HepG2 (cell line): Measurements from ENCODE around the gene MYADML2. TPM values are rescaled to one million over a fixed set of nuclear protein-coding genes. Genes with fewer than 3 reads are reported as not detected.

Experiments
- AGO2 ChIP-seq: fragments of 200-400 bp; formaldehyde crosslinking; optimal IDR thresholded peaks from 2 replicates; pipeline ENCODE3; 2017; ENCODE audit warnings: mild to moderate bottlenecking, low read depth, low read length, moderate library complexity
- BRD4 ChIP-seq: sonication (generic); formaldehyde crosslinking; IDR thresholded peaks from 2 replicates; pipeline ENCODE4 v1.4.0; 2020; ENCODE audit warnings: missing genetic modification reagents
- CC2D1A ChIP-seq: sonication (generic); formaldehyde crosslinking; IDR thresholded peaks from 2 replicates; pipeline ENCODE4 v1.8.1; 2023; ENCODE audit warnings: mild to moderate bottlenecking, missing genetic modification reagents
- EHMT2 ChIP-seq: fragments of 200-600 bp; sonication (generic); IDR thresholded peaks from 2 replicates; pipeline ENCODE4 v1.7.0; 2017; ENCODE audit warnings: antibody characterized with exemption, low read depth, low read length, borderline replicate concordance
- HES4 ChIP-seq: sonication (generic); formaldehyde crosslinking; IDR thresholded peaks from 2 replicates; pipeline ENCODE4 v1.9.0; 2021; ENCODE audit warnings: mild to moderate bottlenecking, missing genetic modification reagents, borderline replicate concordance
- KLF16 ChIP-seq, 2 experiments: sonication (generic) in 1 of 2; formaldehyde crosslinking in 1 of 2; IDR thresholded peaks; 2 replicates each; pipeline versions ENCODE4 v1.6.1 to v1.8.0; 2016 to 2023; ENCODE audit warnings: missing genetic modification reagents in 2 of 2, missing compliant biosample characterization in 1 of 2
- MAFK ChIP-seq, 2 experiments: IDR thresholded peaks in 1 of 2; conservative IDR thresholded peaks in 1 of 2; 2 replicates each; pipeline ENCODE4 v1.6.1; 2011; ENCODE audit warnings: improper control_type of control experiment in 2 of 2, low read length in 2 of 2
- MED8 ChIP-seq: sonication (generic); formaldehyde crosslinking; IDR thresholded peaks from 2 replicates; pipeline ENCODE4 v1.8.1; 2023; ENCODE audit warnings: mild to moderate bottlenecking, missing genetic modification reagents; ENCODE audit not compliant: insufficient replicate concordance
- TEAD2 ChIP-seq: sonication (generic); formaldehyde crosslinking; IDR thresholded peaks from 2 replicates; pipeline ENCODE4 v1.9.0; 2021; ENCODE audit warnings: missing genetic modification reagents
- TMF1 ChIP-seq: sonication (generic); formaldehyde crosslinking; IDR thresholded peaks from 2 replicates; pipeline ENCODE4 v1.8.1; 2022; ENCODE audit warnings: low read depth, missing genetic modification reagents
- XBP1 ChIP-seq: sonication (generic); formaldehyde crosslinking; IDR thresholded peaks from 2 replicates; pipeline ENCODE4 v1.5.0; 2020; ENCODE audit warnings: missing genetic modification reagents
- ZBTB14 ChIP-seq: sonication (generic); formaldehyde crosslinking; IDR thresholded peaks from 2 replicates; pipeline ENCODE4 v1.4.0; 2020; ENCODE audit warnings: missing genetic modification reagents
- ZC3H13 ChIP-seq: sonication (generic); formaldehyde crosslinking; IDR thresholded peaks from 2 replicates; pipeline ENCODE4 v1.8.1; 2023; ENCODE audit warnings: mild to moderate bottlenecking, missing genetic modification reagents, moderate library complexity
- ZNF18 ChIP-seq: sonication (generic); formaldehyde crosslinking; IDR thresholded peaks from 2 replicates; pipeline ENCODE4 v1.8.0; 2022; ENCODE audit warnings: mild to moderate bottlenecking, missing genetic modification reagents; ENCODE audit not compliant: insufficient replicate concordance
- ZNF256 ChIP-seq: sonication (generic); formaldehyde crosslinking; conservative IDR thresholded peaks from 2 replicates; pipeline ENCODE4 v1.4.0; 2020; ENCODE audit warnings: missing genetic modification reagents
- ZNF350 ChIP-seq: sonication (generic); formaldehyde crosslinking; IDR thresholded peaks from 2 replicates; pipeline ENCODE4 v1.4.0; 2020; ENCODE audit warnings: mild to moderate bottlenecking, low read depth, missing genetic modification reagents, borderline replicate concordance
- ZNF563 ChIP-seq: sonication (generic); formaldehyde crosslinking; IDR thresholded peaks from 2 replicates; pipeline ENCODE4 v1.8.0; 2022; ENCODE audit warnings: mild to moderate bottlenecking, moderate library complexity, missing genetic modification reagents
- ZNF616 ChIP-seq: sonication (generic); formaldehyde crosslinking; IDR thresholded peaks from 2 replicates; pipeline ENCODE4 v1.5.0; 2020; ENCODE audit warnings: low read depth, mild to moderate bottlenecking, missing genetic modification reagents
- ZNF670 ChIP-seq: sonication (generic); formaldehyde crosslinking; IDR thresholded peaks from 2 replicates; pipeline ENCODE4 v1.8.0; 2022; ENCODE audit warnings: mild to moderate bottlenecking, missing genetic modification reagents, borderline replicate concordance
- ZNF687 ChIP-seq: sonication (generic); formaldehyde crosslinking; IDR thresholded peaks from 2 replicates; pipeline ENCODE4 v1.5.1; 2020; ENCODE audit warnings: mild to moderate bottlenecking, missing genetic modification reagents, moderate library complexity
- ZNF740 ChIP-seq: sonication (generic); formaldehyde crosslinking; IDR thresholded peaks from 2 replicates; pipeline ENCODE4 v1.4.0; 2020; ENCODE audit warnings: missing genetic modification reagents
- ZNF746 ChIP-seq: sonication (generic); formaldehyde crosslinking; IDR thresholded peaks from 2 replicates; pipeline ENCODE4 v1.8.0; 2022; ENCODE audit warnings: mild to moderate bottlenecking, missing genetic modification reagents
- ZNF839 ChIP-seq: sonication (generic); formaldehyde crosslinking; IDR thresholded peaks from 2 replicates; pipeline ENCODE4 v1.4.0; 2020; ENCODE audit warnings: missing genetic modification reagents, mild to moderate bottlenecking, borderline replicate concordance
- ZNF878 ChIP-seq: sonication (generic); formaldehyde crosslinking; IDR thresholded peaks from 2 replicates; pipeline ENCODE4 v1.8.1; 2023; ENCODE audit warnings: mild to moderate bottlenecking, missing genetic modification reagents, moderate library complexity
- polyA plus RNA-seq, 8 experiments: library from polyadenylated mRNA; depleted of rRNA in 3 of 8; stranded (reverse) in 7 of 8; unstranded in 1 of 8; fragments of >200 nt; fragmentation: Illumina TruSeq in 4 of 8; extraction: Trizol in 4 of 8; gene quantifications; 2 replicates each; pipeline versions ENCODE4 v1.2.1 to v1.2.3, GENCODE V29; 2011 to 2016; ENCODE audit warnings: low read depth in 4 of 8, missing spikeins in 1 of 8, mixed read lengths in 1 of 8; ENCODE audit not compliant: insufficient read depth in 1 of 8
- total RNA-seq, 5 experiments: library from RNA; depleted of rRNA; stranded (reverse); fragments of >200 nt; fragmentation: Illumina TruSeq; extraction: Trizol; gene quantifications; 2 replicates each; pipeline ENCODE4 v1.2.3, GENCODE V29; 2016; ENCODE audit warnings: low read depth in 1 of 5

Gene MYADML2
- total and polyA plus RNA-seq, 2 of the 13 experiments (the other 11 are each of a cell fraction or from before 2014, with no cell fraction given): not detected

GRCh38 chr17:81909231-81909630, 37.8 kb downstream of the MYADML2 start (continued):
- TF ChIP-seq XBP1 (CRISPR knock-in tag): no peak
- no peak for TF ChIP-seq ZNF878 (CRISPR knock-in tag)
- peak; percentile 78 for TF ChIP-seq AGO2
- TF ChIP-seq ZNF687 (CRISPR knock-in tag): no peak
- TF ChIP-seq ZNF616 (CRISPR knock-in tag): no peak
- 0 out of 4 replicates have a peak, but pooled peaks of 1 of the 2 experiments have one; percentile 80 for TF ChIP-seq KLF16 (CRISPR knock-in tag; IDR thresholded peaks at IDR 0.05)
- TF ChIP-seq MED8 (CRISPR knock-in tag): no peak
- TF ChIP-seq ZNF350: peak; percentile 18; the same call in 1 of the 2 replicates
- TF ChIP-seq CC2D1A (CRISPR knock-in tag): no peak
- no peak for TF ChIP-seq ZNF18 (CRISPR knock-in tag)
- TF ChIP-seq ZNF740 (CRISPR knock-in tag): no peak
- TF ChIP-seq ZNF746: no peak
- TF ChIP-seq ZNF839: 0 out of 2 replicates have a peak, but pooled peaks have one; percentile 56
- TF ChIP-seq ZBTB14 (CRISPR knock-in tag): 0 out of 2 replicates have a peak, but pooled peaks have one; percentile 9
- TF ChIP-seq TMF1 (CRISPR knock-in tag): 0 out of 2 replicates have a peak, but pooled peaks have one; percentile 47
- TF ChIP-seq HES4 (CRISPR knock-in tag): 0 out of 2 replicates have a peak, but pooled peaks have one; percentile 30
- no peak for TF ChIP-seq TEAD2
- 0 out of 2 replicates have a peak, but pooled peaks have one; percentile 43 for TF ChIP-seq ZC3H13 (CRISPR knock-in tag)
- no peak for TF ChIP-seq MAFK (conservative IDR thresholded peaks at IDR 0.05 in 1 of 2, IDR thresholded peaks at IDR 0.05 in 1 of 2; ENCODE audit: low read length in 2 of 2)
- TF ChIP-seq ZNF256 (CRISPR knock-in tag): no peak
- peak; percentile 35; the same call in 1 of the 2 replicates for TF ChIP-seq ZNF563
- no peak for TF ChIP-seq EHMT2
- TF ChIP-seq BRD4 (CRISPR knock-in tag): 0 out of 2 replicates have a peak, but pooled peaks have one; percentile 43
- no peak for TF ChIP-seq ZNF670 (CRISPR knock-in tag)
